GM11168 (cell line): ENCODE measurements around the gene SPR.

Experiments used
- in situ Hi-C: fragments of 300-500 bp; cut with MboI; formaldehyde crosslinking; loops from one replicate; pipeline ENCODE4 v1.12.0; 2022; ENCODE audit warnings: low sequenced_read_pairs; ENCODE audit not compliant: unreplicated experiment

The SPR gene

DNA sequence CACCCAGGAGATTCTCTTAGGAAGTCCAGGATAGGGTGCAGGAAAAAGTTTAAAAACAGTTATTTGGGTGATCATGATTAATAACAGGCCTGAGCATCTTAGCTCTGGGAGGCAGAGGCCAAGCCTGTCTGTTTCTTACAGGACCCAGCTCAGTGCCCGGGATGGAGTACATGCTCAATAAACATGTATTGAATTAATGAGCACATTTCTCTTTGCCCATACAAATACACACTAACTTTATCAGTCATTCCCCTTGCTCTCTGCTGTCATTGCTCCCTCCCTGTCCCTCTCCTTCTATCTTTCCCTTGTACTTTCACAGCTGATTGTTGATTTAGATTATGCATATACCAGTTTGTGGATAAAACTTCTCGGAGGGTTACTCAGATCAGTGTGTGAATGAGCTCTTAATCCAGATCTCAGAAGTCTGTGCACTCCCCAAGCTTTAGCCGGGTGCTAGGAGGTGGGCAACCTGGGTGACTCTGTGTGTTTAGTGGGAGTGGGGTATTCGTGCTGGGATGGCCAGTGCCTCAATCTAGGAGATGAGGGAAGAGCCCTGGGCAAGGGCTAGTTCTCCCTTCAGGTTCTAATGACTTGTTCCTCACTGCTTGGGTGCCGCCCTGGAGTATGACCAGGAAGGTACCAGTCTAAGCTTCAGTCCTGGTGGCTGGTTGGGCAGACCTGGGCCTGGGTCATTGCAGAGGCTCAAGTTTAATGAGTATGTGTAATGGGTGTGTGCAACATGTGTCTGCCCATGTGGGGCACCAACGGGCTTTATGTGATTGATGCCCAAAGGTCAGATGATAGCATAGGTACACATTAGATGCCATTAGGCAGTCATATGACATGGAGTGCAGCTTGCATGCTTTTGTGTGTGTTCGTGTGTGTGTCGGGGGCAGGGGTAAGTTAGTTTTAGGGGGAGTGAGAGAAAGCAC is 40.7 kb downstream of the SPR start:
- in situ Hi-C loops, result no loop called here

DNA sequence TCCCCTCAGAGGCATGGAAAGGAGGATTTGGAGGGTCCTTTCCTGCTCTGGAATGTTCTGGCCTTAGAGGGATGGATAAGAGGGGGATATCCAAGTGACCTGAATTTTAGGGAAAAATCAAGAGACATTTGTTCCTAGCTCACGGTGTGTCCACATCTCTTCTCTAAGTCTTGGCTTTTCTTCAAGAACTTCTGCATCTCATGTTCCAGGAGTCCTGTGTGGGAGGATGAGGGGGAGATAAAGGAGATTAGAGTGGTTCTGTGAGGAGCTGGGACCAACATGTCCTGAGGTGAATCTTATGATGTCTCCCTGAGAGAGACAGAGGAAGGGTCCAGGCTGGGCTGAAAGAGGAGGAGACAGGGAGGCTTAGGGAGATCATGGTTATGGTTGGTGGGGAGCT is 41.8 kb downstream of the SPR start:
- in situ Hi-C loops, result no loop called here

DNA sequence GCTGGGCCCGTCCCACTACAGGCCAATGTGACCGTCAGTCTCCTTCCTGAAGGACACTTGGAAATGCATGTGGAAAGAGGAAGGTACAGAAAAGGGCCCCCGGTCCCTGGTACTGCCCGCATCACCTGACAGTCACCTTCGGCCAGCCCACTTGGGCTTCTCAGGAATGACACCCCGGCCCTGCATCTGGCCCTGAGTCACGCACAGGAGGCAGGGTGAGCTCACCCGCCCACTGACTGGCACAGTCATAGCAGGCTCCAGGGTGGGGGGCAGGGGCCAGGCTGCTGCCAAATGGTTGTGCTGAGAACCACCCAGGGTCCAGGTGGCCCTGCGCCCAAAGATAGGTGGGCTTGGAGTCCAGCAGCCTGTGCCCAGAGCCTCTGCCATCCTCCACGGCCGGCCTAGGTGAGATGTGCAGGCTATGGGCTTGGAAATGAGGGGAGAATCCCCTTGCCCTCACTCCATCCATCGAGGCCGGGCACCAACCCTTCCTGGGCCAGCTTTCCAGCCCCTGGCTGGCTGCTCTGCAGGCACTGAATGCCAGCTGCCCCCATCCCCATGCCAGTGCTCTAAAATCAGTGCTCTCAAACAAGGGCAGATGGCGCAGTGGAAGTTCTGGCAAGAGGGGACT is 44.2 kb downstream of the SPR start:
- in situ Hi-C loops, result no loop called here

DNA sequence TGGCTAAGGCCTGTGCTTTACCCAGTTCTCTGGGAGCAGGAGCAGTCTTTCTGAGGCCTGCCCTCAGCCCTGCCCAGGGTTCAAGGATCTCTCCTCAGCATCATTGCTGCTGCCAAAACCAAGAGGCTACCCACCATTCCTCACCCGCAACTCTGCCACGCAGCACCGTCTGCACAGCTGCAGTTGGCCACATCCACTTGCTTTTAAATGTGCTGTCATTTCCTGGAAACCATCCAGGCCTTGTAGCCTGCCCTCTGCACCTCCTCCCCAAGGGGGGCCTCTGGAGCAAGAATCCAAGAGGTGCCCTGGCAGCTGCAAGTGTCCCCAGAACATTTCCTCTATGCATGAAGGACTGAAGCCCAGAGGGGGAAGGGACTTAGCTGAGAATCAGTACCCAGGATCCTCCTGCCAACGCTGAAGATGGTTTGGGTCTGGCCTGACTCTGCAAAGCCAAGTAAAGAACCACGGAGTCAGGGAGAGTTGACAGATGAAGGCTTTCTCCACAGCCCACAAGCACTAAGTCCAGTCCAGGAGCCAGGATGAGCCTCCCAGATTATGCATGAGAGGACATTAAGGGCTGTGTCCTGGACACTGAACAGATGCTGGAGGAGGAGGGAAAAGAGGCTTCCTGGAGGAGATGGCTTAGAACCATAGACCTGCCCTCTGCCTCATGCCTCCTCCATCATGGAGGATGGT is 45.0 kb downstream of the SPR start:
- in situ Hi-C loops, result no loop called here

DNA sequence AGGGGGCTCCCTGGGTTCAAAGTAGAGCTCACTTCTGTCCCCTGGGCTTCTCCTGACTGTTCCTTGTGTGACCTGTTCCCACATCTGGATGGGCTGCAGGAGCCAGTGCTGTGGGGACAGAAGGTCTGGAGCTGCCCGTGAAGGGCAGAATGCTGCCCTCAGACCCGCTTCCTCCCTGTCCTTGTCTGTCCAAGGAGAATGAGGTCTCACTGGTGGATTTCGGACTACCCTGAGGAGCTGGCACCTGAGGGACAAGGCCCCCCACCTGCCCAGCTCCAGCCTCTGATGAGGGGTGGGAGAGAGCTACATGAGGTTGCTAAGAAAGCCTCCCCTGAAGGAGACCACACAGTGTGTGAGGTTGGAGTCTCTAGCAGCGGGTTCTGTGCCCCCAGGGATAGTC is 45.6 kb downstream of the SPR start:
- in situ Hi-C loops, result no loop called here

DNA sequence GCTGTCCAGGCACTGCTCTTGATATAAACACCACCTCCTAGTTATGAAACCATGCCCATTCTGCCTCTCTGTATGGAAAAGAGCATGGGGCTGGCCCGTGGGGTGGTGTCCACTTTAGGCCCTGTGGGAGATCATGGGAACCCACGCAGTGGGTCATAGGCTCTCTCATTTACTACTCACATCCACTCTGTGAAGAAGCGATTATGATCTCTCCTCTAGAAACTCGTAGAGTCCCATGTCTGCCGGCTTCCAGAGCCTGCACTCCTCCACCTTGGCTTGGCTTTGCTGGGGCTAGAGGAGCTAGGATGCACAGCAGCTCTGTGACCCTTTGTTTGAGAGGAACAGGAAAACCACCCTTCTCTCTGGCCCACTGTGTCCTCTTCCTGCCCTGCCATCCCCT is 46.0 kb downstream of the SPR start:
- in situ Hi-C loops, result no loop called here

DNA sequence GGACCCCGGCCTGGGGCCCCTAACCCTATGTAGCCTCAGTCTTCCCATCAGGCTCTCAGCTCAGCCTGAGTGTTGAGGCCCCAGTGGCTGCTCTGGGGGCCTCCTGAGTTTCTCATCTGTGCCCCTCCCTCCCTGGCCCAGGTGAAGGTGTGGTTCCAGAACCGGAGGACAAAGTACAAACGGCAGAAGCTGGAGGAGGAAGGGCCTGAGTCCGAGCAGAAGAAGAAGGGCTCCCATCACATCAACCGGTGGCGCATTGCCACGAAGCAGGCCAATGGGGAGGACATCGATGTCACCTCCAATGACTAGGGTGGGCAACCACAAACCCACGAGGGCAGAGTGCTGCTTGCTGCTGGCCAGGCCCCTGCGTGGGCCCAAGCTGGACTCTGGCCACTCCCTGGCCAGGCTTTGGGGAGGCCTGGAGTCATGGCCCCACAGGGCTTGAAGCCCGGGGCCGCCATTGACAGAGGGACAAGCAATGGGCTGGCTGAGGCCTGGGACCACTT is 46.5 kb downstream of the SPR start:
- in situ Hi-C loops, result no loop called here

DNA sequence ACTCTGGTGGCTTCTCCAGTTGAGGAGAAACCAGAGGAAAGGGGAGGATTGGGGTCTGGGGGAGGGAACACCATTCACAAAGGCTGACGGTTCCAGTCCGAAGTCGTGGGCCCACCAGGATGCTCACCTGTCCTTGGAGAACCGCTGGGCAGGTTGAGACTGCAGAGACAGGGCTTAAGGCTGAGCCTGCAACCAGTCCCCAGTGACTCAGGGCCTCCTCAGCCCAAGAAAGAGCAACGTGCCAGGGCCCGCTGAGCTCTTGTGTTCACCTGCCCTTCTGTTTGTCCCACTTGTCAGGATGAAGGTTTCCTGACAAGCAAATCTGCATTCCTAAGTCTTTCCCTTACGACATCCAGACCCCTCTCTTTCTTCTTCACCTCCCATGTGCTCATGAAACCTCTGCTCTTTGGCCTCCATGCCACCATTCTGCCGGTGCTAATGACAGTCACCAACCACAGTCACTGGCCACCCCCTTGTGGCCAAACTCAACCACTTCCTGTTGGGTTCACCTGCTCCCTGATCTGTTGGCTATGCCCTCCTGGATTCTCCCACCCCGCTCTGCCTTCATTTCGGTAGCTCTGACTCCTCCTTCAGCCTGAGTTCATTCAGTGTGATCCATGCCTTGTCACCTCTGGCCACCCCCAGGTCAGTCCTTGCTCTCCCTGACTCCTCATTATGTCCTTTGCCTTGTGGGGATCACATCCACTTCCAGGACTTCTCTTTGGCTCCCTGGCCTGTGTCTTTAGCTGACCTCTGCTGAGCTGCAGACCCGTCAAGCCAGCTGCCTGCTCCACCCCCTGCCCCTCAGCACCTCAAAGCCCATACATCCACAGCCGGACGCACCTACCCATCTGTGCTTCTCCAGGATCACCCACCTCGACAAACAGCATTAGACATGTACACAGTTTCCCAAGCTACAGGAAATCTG is 47.7 kb downstream of the SPR start:
- in situ Hi-C loops, result no loop called here

DNA sequence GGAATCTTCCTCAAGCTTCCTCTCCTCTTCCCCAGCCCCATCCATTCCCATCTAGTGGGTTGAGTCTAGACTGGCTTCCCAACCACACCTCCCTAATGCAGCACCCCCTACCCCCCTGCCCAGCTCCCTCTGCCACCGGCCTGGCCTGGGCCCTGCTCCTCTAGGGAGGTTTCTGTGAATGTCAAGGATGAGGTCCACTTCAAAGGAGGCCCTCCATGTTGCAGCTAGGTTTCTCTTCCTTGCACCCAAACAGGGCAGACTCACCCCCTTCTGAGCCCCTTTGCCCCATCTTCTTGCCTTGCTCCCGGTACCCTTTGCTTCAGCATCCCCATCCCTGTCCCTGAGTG is 48.4 kb downstream of the SPR start:
- in situ Hi-C loops, result no loop called here

DNA sequence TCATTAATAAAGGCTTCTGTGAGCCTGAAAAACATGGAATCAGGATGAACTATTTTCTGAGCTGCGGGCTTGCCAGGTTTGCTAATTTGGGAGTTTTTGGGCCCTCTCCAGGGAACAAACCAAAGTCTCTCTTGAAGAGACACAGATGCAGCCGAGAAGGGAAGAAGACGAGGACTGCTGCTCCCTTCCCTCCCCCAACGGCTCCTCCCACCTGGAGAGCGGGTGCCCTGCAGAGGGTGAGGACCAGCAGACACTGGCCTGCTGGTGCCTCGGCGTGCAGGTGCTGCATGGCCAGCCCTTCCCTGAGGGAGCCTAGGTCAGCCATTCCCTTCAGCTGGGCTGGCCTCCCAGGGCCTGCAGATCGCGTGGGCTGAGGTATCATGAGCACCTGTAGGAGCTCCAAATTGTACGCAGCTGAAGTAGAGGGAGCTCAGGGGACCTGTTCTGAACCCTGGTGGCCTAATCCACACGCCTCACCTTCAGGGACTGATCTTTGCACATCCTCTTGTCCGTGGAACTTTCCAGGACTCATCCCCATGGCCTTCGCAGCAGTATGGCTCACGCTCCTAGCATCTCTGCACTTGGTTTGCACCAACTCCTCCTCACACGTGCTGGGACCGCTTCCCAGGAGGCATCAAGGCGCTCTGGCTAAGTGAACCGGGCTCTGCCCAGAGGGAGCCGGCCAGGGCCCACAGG is 49.6 kb downstream of the SPR start:
- in situ Hi-C loops, result no loop called here

DNA sequence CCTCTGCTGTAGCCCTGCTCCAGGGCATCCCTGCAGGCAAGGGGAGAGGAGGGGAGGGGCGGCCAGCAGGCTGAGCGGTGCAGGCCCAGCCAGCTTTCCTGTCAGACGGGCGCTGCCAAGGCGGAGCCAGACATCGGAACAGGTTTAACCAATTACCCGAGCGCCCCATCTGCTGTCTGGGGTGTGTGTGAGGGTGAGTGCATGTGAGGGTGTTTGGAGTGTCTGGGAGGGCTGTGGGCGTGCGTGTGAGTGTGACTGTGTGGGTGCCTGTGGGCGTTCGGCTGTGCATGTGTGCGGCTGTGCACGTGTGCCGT is 50.1 kb downstream of the SPR start:
- in situ Hi-C loops, result no loop called here

DNA sequence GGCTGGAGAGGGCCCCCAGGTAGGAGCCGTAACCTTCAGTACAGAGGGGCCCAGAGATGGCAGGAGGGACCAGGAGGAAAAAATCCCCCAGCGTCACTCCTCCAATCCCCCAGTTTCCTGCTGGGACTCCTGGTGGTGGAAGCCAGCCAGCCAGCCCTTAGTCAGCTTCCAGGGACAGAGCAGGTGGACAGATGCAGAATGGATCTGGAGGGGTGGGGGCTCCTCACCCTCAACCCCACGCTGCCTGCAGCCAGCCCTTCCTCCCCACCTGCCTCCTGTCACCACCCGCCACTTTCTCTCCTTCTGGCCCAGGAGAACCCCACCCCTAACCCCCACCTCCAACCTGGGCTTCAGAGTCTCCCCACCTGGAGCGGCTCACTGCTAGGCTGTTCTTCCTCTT is 51.2 kb downstream of the SPR start:
- in situ Hi-C loops, result no loop called here

DNA sequence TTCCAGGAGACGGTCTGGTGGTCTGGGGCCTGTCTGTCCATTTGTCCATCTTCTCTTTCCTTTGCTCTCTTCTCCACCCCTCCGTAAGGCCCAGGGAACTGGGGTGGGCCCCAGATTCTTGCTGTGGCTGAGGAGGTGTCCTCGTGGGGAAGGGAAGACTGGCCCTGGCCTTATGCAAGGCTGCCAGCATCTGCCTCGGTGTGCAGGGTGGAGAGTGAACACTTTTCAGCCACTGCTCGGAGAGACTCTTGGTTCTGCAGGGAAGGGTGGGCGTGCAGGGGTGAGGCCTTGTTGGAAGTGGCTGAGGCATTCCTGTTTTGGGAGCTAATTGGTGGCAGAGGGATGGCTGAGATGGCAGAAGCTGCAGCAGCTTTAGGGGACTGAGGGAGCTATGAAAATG is 53.2 kb downstream of the SPR start:
- in situ Hi-C loops, result no loop called here

DNA sequence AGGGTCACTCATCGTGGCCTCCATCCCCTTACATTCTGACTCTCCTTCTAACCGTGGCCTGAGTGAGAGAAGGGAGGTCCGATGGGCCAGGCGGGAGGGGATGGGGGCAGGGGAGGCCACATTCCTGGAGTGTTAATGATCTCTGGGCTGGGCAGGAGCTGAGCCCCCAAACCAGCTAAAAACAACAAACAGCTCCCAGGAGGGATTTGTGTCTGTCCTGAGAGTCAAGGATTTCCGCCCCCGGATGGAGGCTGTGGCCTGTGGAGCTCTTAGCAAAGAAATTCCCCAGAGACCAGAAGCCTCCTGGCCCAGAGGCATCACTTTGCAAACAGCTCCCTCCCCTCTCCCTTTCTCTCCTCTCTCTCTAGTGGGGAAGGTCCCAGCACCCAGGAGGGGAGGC is 53.6 kb downstream of the SPR start:
- in situ Hi-C loops, result no loop called here
